CD4-positive, alpha-beta T cell (primary cell): ENCODE data around the gene PTPN5. TPM values are rescaled to one million over a fixed set of nuclear protein-coding genes. Genes with fewer than 3 reads are reported as not detected.
"Not testable (repeated sequence)": the region's sequence is repeated elsewhere in the genome, so short reads cannot be mapped to it uniquely, and the experiment has no call there.

Source experiments
- ATAC-seq: fragments of 200-7000 bp; cut with Tn5 transposase; one replicate; pipeline ENCODE4 v1.10.0; 2022; ENCODE audit warnings: mild to moderate bottlenecking; ENCODE audit not compliant: poor library complexity
- CTCF ChIA-PET: fragments of 350-600 bp; sonication (Branson Sonifier 250); formaldehyde crosslinking; loops from one replicate; lab custom pipeline; 2021; ENCODE audit warnings: antibody characterized with exemption, inconsistent platforms; lab: Charles Lee
- POLR2A ChIA-PET: fragments of 350-600 bp; sonication (Branson Sonifier 250); formaldehyde crosslinking; loops from one replicate; lab custom pipeline; 2021; ENCODE audit warnings: antibody characterized with exemption, inconsistent platforms; lab: Charles Lee
- DNase-seq, 14 experiments: peaks; one replicate each; pipeline ENCODE4 v3.0.0-alpha.2; 2013 to 2020; ENCODE audit warnings: mixed read lengths in 2 of 14
- H3K27ac ChIP-seq, 2 donors: one replicate each; pipeline versions ENCODE4 v1.5.1 to v1.7.0; 2013; ENCODE audit warnings: low read length in 2 of 2, low read depth in 1 of 2, mild to moderate bottlenecking in 1 of 2
- H3K27me3 ChIP-seq, 2 experiments: 1 replicate in 1 of 2; 2 replicates in 1 of 2; pipeline versions ENCODE4 v1.6.1 to v1.7.0; 2013; ENCODE audit warnings: low read length in 2 of 2, control low read depth in 1 of 2, mild to moderate bottlenecking in 1 of 2, moderate library complexity in 1 of 2; ENCODE audit not compliant: insufficient read depth in 2 of 2, control insufficient read depth in 1 of 2
- H3K36me3 ChIP-seq: one replicate; pipeline ENCODE4 v1.6.1; 2013; ENCODE audit warnings: low read length, control low read depth; ENCODE audit not compliant: insufficient read depth
- H3K4me1 ChIP-seq: one replicate; pipeline ENCODE4 v1.6.1; 2013; ENCODE audit warnings: low read length, control low read depth; ENCODE audit not compliant: insufficient read depth
- H3K4me3 ChIP-seq: one replicate; pipeline ENCODE4 v1.5.1; 2013; ENCODE audit warnings: mild to moderate bottlenecking, low read length, moderate library complexity
- H3K9me3 ChIP-seq, 2 experiments: 1 replicate in 1 of 2; 2 replicates in 1 of 2; pipeline versions ENCODE4 v1.6.1 to v1.7.0; 2013; ENCODE audit warnings: low read length in 2 of 2, mild to moderate bottlenecking in 2 of 2, control low read depth in 1 of 2, moderate library complexity in 1 of 2; ENCODE audit not compliant: control insufficient read depth in 1 of 2, insufficient read depth in 1 of 2
- H3K27ac Mint-ChIP-seq: one replicate; pipeline ENCODE4 v1.8.0; 2020; ENCODE audit warnings: mixed read lengths
- H3K27me3 Mint-ChIP-seq: one replicate; pipeline ENCODE4 v1.8.0; 2021; ENCODE audit warnings: mixed read lengths
- H3K36me3 Mint-ChIP-seq: one replicate; pipeline ENCODE4 v1.8.0; 2021; ENCODE audit warnings: low read depth, mixed read lengths
- H3K4me1 Mint-ChIP-seq: one replicate; pipeline ENCODE4 v1.8.0; 2021; ENCODE audit warnings: low read depth, mixed read lengths
- H3K4me3 Mint-ChIP-seq: one replicate; pipeline ENCODE4 v1.8.0; 2020; ENCODE audit warnings: mild to moderate bottlenecking, mixed read lengths
- H3K9me3 Mint-ChIP-seq: one replicate; pipeline ENCODE4 v1.8.0; 2020; ENCODE audit warnings: mixed read lengths
- intact Hi-C, 2 experiments: fragments of 100-400 bp; cut with DNase I in 1 of 2; cut with micrococcal nuclease in 1 of 2; formaldehyde crosslinking; loops; one replicate each; pipeline versions ENCODE4 v1.15.1 to v1.9.0; 2023 to 2025; cut with DNase I, micrococcal nuclease
- polyA plus RNA-seq, 2 donors: library from polyadenylated mRNA; unstranded; fragments of 120-200 nt; gene quantifications; one replicate each; pipeline ENCODE4 v1.2.1, GENCODE V29; 2013
- total RNA-seq, 174 experiments: library from RNA in 2 of 174; stranded (reverse) in 2 of 174; gene quantifications; one replicate each; pipeline ENCODE4 v1.2.3 and lab custom pipeline; 2021 to 2026
- TF ChIP-seq, protein P1 (sequence below): fragments of 200-600 bp; IDR thresholded peaks from one replicate; pipeline ENCODE4 v1.8.0; 2022; ENCODE audit warnings: antibody characterized with exemption, mild to moderate bottlenecking

Gene PTPN5
- total RNA-seq, result not detected
- polyA plus RNA-seq (2013, experiment 1 of 2), result not detected
- 0.04 TPM for polyA plus RNA-seq (2013, experiment 2 of 2)
- 0 to 0.15 (median 0) reads per million in 172 experiments for total RNA-seq (lab: John Stamatoyannopoulos, UW)

DNA sequence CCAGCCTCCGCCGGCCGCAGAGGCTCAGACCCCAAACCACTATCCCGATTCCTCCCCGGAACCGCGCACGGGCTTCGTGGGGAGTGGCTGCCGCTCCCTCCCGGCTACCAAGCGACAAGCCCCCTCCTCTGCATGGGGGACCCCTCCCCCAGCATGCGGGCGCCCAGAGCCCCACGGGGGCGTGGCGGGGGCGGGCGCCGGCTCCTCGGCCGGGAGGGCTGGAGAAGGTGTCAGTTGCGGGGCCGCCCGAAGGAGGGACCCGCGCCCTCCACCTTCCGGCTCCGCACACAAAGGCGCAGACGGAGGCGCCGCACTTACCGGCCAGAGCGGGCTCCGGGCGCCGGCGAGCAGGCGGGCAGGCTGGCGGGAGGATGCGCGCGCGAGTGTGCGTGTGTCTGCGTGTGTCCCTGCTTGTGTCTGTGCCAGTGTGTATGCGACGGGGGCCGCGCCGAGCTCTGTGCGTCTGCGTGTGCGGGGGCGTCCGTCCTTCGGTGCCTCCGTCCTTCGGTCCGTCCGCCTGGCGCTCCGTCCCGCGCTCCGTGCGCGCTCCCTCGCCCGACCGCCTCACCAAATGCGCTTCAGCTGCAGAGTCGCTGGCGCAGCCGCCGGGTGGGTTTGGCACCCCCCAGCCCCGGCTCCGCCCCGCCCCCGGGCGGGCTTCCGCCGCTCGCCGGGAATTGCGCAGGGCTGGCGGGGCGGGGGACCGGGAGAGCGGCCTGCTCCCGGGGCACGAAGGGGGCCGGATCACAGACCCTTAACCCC lies at the start of gene PTPN5:
Gene PTPN5, minus strand, starts transcription at position 592 of the 762 bp plus-strand sequence. CDS start 19,840 bp downstream, outside the sequence.
- CTCF ChIA-PET, result no interaction called here
- POLR2A ChIA-PET, result no interaction called here
- no peak within 1 kb of the TSS for H3K4me3 ChIP-seq

DNA sequence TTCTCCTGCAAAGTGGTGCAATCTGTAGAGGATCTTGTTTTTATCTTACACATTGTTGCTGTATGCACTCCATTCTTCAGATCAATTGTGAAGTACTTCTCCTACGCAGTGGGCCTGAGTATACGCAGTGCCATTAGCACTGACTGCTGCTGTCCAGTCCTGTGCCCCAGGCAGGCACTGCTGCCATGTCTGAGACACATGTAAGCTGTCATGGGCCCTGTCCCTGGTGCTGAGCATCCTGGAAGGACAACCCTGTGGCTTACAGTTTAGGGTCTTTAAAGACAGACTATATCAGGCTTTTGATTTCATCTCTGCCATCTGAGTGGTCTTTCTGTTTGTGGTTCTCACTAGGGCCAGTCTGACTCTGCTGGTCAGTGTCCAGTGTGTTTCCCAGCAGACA lies 44.8 kb upstream of the PTPN5 start:
- H3K27me3 Mint-ChIP-seq, result peaks cover 63% of the 10 kb centered on the region
- no peaks in the 10 kb centered on the region for H3K36me3 Mint-ChIP-seq
- H3K4me1 Mint-ChIP-seq, result no peaks in the 10 kb centered on the region
- Histone ChIP-seq H3K36me3 (no peaks in the 10 kb centered on the region), H3K4me3 (no peak overlapping the region), H3K9me3 (peaks cover 4 to 15% of the 10 kb centered on the region in 2 experiments), H3K27me3 (peaks cover 17 to 24% of the 10 kb centered on the region in 2 experiments), H3K4me1 (no peaks in the 10 kb centered on the region), H3K27ac (no peak overlapping the region)
- no peak overlapping the region for H3K4me3 Mint-ChIP-seq
- H3K9me3 Mint-ChIP-seq, result peaks cover 9% of the 10 kb centered on the region
- POLR2A ChIA-PET, result no interaction called here
- TF ChIP-seq, protein P1, sequence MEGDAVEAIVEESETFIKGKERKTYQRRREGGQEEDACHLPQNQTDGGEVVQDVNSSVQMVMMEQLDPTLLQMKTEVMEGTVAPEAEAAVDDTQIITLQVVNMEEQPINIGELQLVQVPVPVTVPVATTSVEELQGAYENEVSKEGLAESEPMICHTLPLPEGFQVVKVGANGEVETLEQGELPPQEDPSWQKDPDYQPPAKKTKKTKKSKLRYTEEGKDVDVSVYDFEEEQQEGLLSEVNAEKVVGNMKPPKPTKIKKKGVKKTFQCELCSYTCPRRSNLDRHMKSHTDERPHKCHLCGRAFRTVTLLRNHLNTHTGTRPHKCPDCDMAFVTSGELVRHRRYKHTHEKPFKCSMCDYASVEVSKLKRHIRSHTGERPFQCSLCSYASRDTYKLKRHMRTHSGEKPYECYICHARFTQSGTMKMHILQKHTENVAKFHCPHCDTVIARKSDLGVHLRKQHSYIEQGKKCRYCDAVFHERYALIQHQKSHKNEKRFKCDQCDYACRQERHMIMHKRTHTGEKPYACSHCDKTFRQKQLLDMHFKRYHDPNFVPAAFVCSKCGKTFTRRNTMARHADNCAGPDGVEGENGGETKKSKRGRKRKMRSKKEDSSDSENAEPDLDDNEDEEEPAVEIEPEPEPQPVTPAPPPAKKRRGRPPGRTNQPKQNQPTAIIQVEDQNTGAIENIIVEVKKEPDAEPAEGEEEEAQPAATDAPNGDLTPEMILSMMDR, result no peak
- no peak for DNase-seq
- CTCF ChIA-PET, result no interaction called here
- no peak for ATAC-seq
- H3K27ac Mint-ChIP-seq, result no peak overlapping the region
- intact Hi-C loops, result no loop called here

More for the DNA sequence above, at the start of gene PTPN5:
- no peaks in the 10 kb centered on the region for H3K36me3 ChIP-seq
- no peak within 1 kb of the TSS for H3K27ac Mint-ChIP-seq
- H3K4me1 ChIP-seq, result peaks cover 7% of the 10 kb centered on the region
- no peak for ATAC-seq
- H3K9me3 Mint-ChIP-seq, result no peaks in the 10 kb centered on the region
- peaks cover 3% of the 10 kb centered on the region for H3K4me1 Mint-ChIP-seq
- DNase-seq, result no peak
- TF ChIP-seq, protein P1, result no peak
- no peak within 1 kb of the TSS for H3K27ac ChIP-seq
- intact Hi-C loops, result no loop called here
- H3K9me3 ChIP-seq, result peaks cover 0 to 8% of the 10 kb centered on the region in 2 experiments
- no peaks in the 10 kb centered on the region for H3K36me3 Mint-ChIP-seq
- H3K27me3 ChIP-seq, result peaks cover 30 to 38% of the 10 kb centered on the region in 2 experiments
- no peak within 1 kb of the TSS for H3K4me3 Mint-ChIP-seq
- H3K27me3 Mint-ChIP-seq, result peaks cover 80% of the 10 kb centered on the region

GRCh38 chr11:18834754-18835466 lies 43.3 kb upstream of the PTPN5 start:
- no peak for DNase-seq
- peaks cover 13% of the 10 kb centered on the region for H3K9me3 Mint-ChIP-seq
- intact Hi-C loops, result no loop called here
- TF ChIP-seq, protein P1, result no peak
- peaks cover 0 to 6% of the 10 kb centered on the region in 2 experiments for H3K9me3 ChIP-seq
- H3K27me3 Mint-ChIP-seq, result peaks cover 70% of the 10 kb centered on the region
- no peaks in the 10 kb centered on the region for H3K4me1 Mint-ChIP-seq
- CTCF ChIA-PET, result no interaction called here
- no peaks in the 10 kb centered on the region for H3K36me3 ChIP-seq
- no peak overlapping the region for H3K4me3 Mint-ChIP-seq
- POLR2A ChIA-PET, result no interaction called here
- H3K4me1 ChIP-seq, result no peaks in the 10 kb centered on the region
- H3K36me3 Mint-ChIP-seq, result no peaks in the 10 kb centered on the region
- H3K27ac ChIP-seq, result no peak overlapping the region
- peaks cover 17 to 24% of the 10 kb centered on the region in 2 experiments for H3K27me3 ChIP-seq
- no peak overlapping the region for H3K4me3 ChIP-seq
- no peak for ATAC-seq
- no peak overlapping the region for H3K27ac Mint-ChIP-seq

GRCh38 chr11:18820160-18820559 lies 28.6 kb upstream of the PTPN5 start:
- DNase-seq, H3K27me3 ChIP-seq, H3K9me3 Mint-ChIP-seq, H3K36me3 ChIP-seq, ATAC-seq, intact Hi-C loops, H3K4me3 Mint-ChIP-seq, POLR2A ChIA-PET, H3K4me3 ChIP-seq, H3K36me3 Mint-ChIP-seq, H3K9me3 ChIP-seq, H3K27ac Mint-ChIP-seq, H3K4me1 ChIP-seq, H3K4me1 Mint-ChIP-seq, H3K27ac ChIP-seq: not testable (repeated sequence)
- H3K27me3 Mint-ChIP-seq, result peaks cover 17% of the 10 kb centered on the region
- CTCF ChIA-PET, result interaction anchor here (0.5 kb wide), 1 partner anchor 1426 kb away, joined by 3 read pairs; no protein-coding TSS in a partner anchor
